ENCODE results near the gene THBS1.

THBS1 gene

GRCh38 chr15:39580485-39581241, at the start of gene THBS1:
Gene THBS1, plus strand, starts transcription at chr15:39581079. Its CDS starts 779 bp downstream, at chr15:39581858.
- Histone ChIP-seq H3K9me2 (replicated peaks; ENCODE audit: insufficient read depth, low read length) (no peaks in the 10 kb centered on the region), H3K4me3 (ENCODE audit: low read length) (peak within 1 kb of the TSS; percentile 64), H3K36me3 (replicated peaks; ENCODE audit: insufficient read depth, low read length) (no peaks in the 10 kb centered on the region), H3K9me3 (replicated peaks; ENCODE audit: insufficient read depth, low read length) (no peaks in the 10 kb centered on the region), H3K9ac (ENCODE audit: low read length) (peak within 1 kb of the TSS; percentile 32; the same call in 1 of the 2 replicates), H3K79me2 (ENCODE audit: low read length) (no peaks in the 10 kb centered on the region), H3K4me2 (ENCODE audit: low read depth, low read length) (peak within 1 kb of the TSS; percentile 75), H2AFZ (ENCODE audit: low read length) (peak within 1 kb of the TSS; percentile 79), H4K20me1 (ENCODE audit: insufficient read depth, low read length) (no peaks in the 10 kb centered on the region), H3K27me3 (replicated peaks; ENCODE audit: insufficient read depth, low read length) (peaks cover 8% of the 10 kb centered on the region; the same call in 1 of the 2 replicates), H3K4me1 (ENCODE audit: low read length) (no peaks in the 10 kb centered on the region), H3F3A (ENCODE audit: insufficient read depth, low read length) (no peaks in the 10 kb centered on the region), H3K27ac (ENCODE audit: low read length) (no peak within 1 kb of the TSS)
- TF ChIP-seq EZH2 (optimal IDR thresholded peaks at IDR 0.05; ENCODE audit: low read depth, low read length), result no peak
- no peak for TF ChIP-seq CTCF (IDR thresholded peaks at IDR 0.05; ENCODE audit: low read length)
- TF ChIP-seq EZH2phosphoT487 (IDR thresholded peaks at IDR 0.05; ENCODE audit: low read length), result no peak
- peak; percentile 10 for DNase-seq

- Histone ChIP-seq H3K4me3 (ENCODE audit: low read length) (no peak overlapping the region), H3K4me2 (ENCODE audit: low read depth, low read length) (no peak overlapping the region), H3K79me2 (ENCODE audit: low read length) (no peaks in the 10 kb centered on the region), H3K4me1 (ENCODE audit: low read length) (no peaks in the 10 kb centered on the region), H3K9me2 (replicated peaks; ENCODE audit: insufficient read depth, low read length) (no peaks in the 10 kb centered on the region; the same call in 1 of the 2 replicates), H3K36me3 (replicated peaks; ENCODE audit: insufficient read depth, low read length) (no peaks in the 10 kb centered on the region), H3K27ac (ENCODE audit: low read length) (no peak overlapping the region), H3F3A (ENCODE audit: insufficient read depth, low read length) (no peaks in the 10 kb centered on the region), H3K9ac (ENCODE audit: low read length) (no peak overlapping the region), H4K20me1 (ENCODE audit: insufficient read depth, low read length) (no peaks in the 10 kb centered on the region), H2AFZ (ENCODE audit: low read length) (no peak overlapping the region), H3K9me3 (replicated peaks; ENCODE audit: insufficient read depth, low read length) (no peaks in the 10 kb centered on the region), H3K27me3 (replicated peaks; ENCODE audit: insufficient read depth, low read length) (no peaks in the 10 kb centered on the region)
- DNase-seq, result no peak
- TF ChIP-seq EZH2phosphoT487 (IDR thresholded peaks at IDR 0.05; ENCODE audit: low read length) (no peak), EZH2 (optimal IDR thresholded peaks at IDR 0.05; ENCODE audit: low read depth, low read length) (no peak), CTCF (IDR thresholded peaks at IDR 0.05; ENCODE audit: low read length) (no peak)
Observed at GRCh38 chr15:39534996-39535395, 45.9 kb upstream of the THBS1 start.

- H2AFZ ChIP-seq (ENCODE audit: low read length), result no peak overlapping the region
- no peak overlapping the region for H3K4me3 ChIP-seq (ENCODE audit: low read length)
- H3K9me3 ChIP-seq (replicated peaks; ENCODE audit: insufficient read depth, low read length), result no peaks in the 10 kb centered on the region
- DNase-seq, result no peak
- H3K79me2 ChIP-seq (ENCODE audit: low read length), result no peaks in the 10 kb centered on the region
- no peak overlapping the region for H3K27ac ChIP-seq (ENCODE audit: low read length)
- H3K9me2 ChIP-seq (replicated peaks; ENCODE audit: insufficient read depth, low read length), result no peaks in the 10 kb centered on the region; the same call in 1 of the 2 replicates
- H3K27me3 ChIP-seq (replicated peaks; ENCODE audit: insufficient read depth, low read length), result no peaks in the 10 kb centered on the region
- H3F3A ChIP-seq (ENCODE audit: insufficient read depth, low read length), result no peaks in the 10 kb centered on the region
- H3K9ac ChIP-seq (ENCODE audit: low read length), result no peak overlapping the region
- no peaks in the 10 kb centered on the region for H3K36me3 ChIP-seq (replicated peaks; ENCODE audit: insufficient read depth, low read length)
- no peak for TF ChIP-seq EZH2 (optimal IDR thresholded peaks at IDR 0.05; ENCODE audit: low read depth, low read length)
- no peak for TF ChIP-seq EZH2phosphoT487 (IDR thresholded peaks at IDR 0.05; ENCODE audit: low read length)
- no peak for TF ChIP-seq CTCF (IDR thresholded peaks at IDR 0.05; ENCODE audit: low read length)
- no peak overlapping the region for H3K4me2 ChIP-seq (ENCODE audit: low read depth, low read length)
- H3K4me1 ChIP-seq (ENCODE audit: low read length), result no peaks in the 10 kb centered on the region
- H4K20me1 ChIP-seq (ENCODE audit: insufficient read depth, low read length), result no peaks in the 10 kb centered on the region
Observed at GRCh38 chr15:39535466-39535865, 45.4 kb upstream of the THBS1 start.

All from MM.1S (cell line).